Neural crest cell (in vitro differentiated cells): ENCODE results near the gene ZNF8. TPM values are rescaled to one million over a fixed set of nuclear protein-coding genes. Genes with fewer than 3 reads are reported as not detected.
"Not testable (repeated sequence)": the region's sequence is repeated elsewhere in the genome, so short reads cannot be mapped to it uniquely, and the experiment has no call there.

Source experiments
- DNase-seq: peaks from one replicate; pipeline ENCODE4 v3.0.0; 2021; ENCODE audit warnings: low read depth, mixed read lengths, low spot score
- H3K27ac Mint-ChIP-seq: one replicate; pipeline ENCODE4 v1.8.0; 2021; ENCODE audit warnings: mild to moderate bottlenecking, mixed read lengths; ENCODE audit not compliant: unreplicated experiment
- H3K27me3 Mint-ChIP-seq: 2 replicates; pipeline ENCODE4 v1.8.0; 2021; ENCODE audit warnings: low read depth, mild to moderate bottlenecking, mixed read lengths
- H3K36me3 Mint-ChIP-seq: 2 replicates; pipeline ENCODE4 v1.8.0; 2021; ENCODE audit warnings: low read depth, mild to moderate bottlenecking, mixed read lengths
- H3K4me1 Mint-ChIP-seq: 2 replicates; pipeline ENCODE4 v1.8.0; 2021; ENCODE audit warnings: mixed read lengths
- H3K4me3 Mint-ChIP-seq: one replicate; pipeline ENCODE4 v1.8.0; 2021; ENCODE audit warnings: mild to moderate bottlenecking, mixed read lengths
- H3K9me3 Mint-ChIP-seq: 2 replicates; pipeline ENCODE4 v1.8.0; 2021; ENCODE audit warnings: mixed read lengths
- CTCF ChIP-seq: fragments of 200-600 bp; sonication (generic); conservative IDR thresholded peaks from 2 replicates; pipeline ENCODE4 v1.5.0; 2021; ENCODE audit warnings: antibody characterized with exemption, mild to moderate bottlenecking
- total RNA-seq: library from RNA; stranded (reverse); gene quantifications from 2 replicates; pipeline ENCODE4 v1.2.1, GENCODE V29; 2021

ZNF8 gene
- total RNA-seq, 1 donor from 2014 or later, result 20.0 TPM

- DNase-seq, result no peak
- peaks cover 34% of the 10 kb centered on the region for H3K9me3 Mint-ChIP-seq
- H3K27me3 Mint-ChIP-seq, result no peaks in the 10 kb centered on the region
- no peak for TF ChIP-seq CTCF
- H3K27ac Mint-ChIP-seq, result no peak overlapping the region
- peak overlapping the region; percentile 11 for H3K4me3 Mint-ChIP-seq
- H3K36me3 Mint-ChIP-seq, result peaks cover 93% of the 10 kb centered on the region
- no peaks in the 10 kb centered on the region for H3K4me1 Mint-ChIP-seq
Measured at GRCh38 chr19:58252102-58252685, 26.6 kb upstream of the ZNF8 start.

DNA sequence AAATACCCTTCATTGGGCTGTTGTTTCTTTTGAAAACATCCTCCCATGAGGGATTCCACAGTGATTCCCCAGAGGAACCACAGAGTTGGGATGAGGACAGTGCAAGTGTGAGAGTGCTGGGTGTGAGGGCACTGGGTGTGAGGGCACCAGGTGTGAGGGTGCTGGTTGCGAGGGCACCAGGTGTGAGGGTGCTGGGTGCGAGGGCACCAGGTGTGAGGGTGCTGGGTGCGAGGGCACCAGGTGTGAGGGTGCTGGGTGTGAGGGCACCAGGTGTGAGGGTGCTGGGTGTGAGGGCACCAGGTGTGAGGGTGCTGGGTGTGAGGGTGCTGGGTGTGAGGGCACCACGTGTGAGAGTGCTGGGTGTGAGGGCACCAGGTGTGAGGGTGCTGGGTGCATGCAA lies 20.5 kb upstream of the ZNF8 start:
- peak overlapping the region; percentile 25 for H3K4me3 Mint-ChIP-seq
- H3K4me1 Mint-ChIP-seq, DNase-seq, H3K27ac Mint-ChIP-seq: not testable (repeated sequence)
- peaks cover 38% of the 10 kb centered on the region for H3K9me3 Mint-ChIP-seq
- H3K36me3 Mint-ChIP-seq, result peaks cover 95% of the 10 kb centered on the region
- peaks cover 16% of the 10 kb centered on the region for H3K27me3 Mint-ChIP-seq

GRCh38 chr19:58261600-58261967 lies 17.2 kb upstream of the ZNF8 start:
- TF ChIP-seq CTCF, result no peak
- peaks cover 32% of the 10 kb centered on the region for H3K9me3 Mint-ChIP-seq
- H3K27ac Mint-ChIP-seq, result no peak overlapping the region
- no peak for DNase-seq
- no peaks in the 10 kb centered on the region for H3K4me1 Mint-ChIP-seq
- H3K27me3 Mint-ChIP-seq, result peaks cover 18% of the 10 kb centered on the region
- no peak overlapping the region for H3K4me3 Mint-ChIP-seq
- H3K36me3 Mint-ChIP-seq, result peaks cover 87% of the 10 kb centered on the region

GRCh38 chr19:58261968-58262921 lies 16.5 kb upstream of the ZNF8 start:
- no peak for TF ChIP-seq CTCF
- Mint-ChIP-seq H3K27me3 (peaks cover 21% of the 10 kb centered on the region), H3K27ac (peak overlapping the region; percentile 35), H3K36me3 (peaks cover 86% of the 10 kb centered on the region), H3K9me3 (peaks cover 33% of the 10 kb centered on the region), H3K4me3 (peak overlapping the region; percentile 49), H3K4me1 (no peaks in the 10 kb centered on the region)
- DNase-seq, result no peak

- no peaks in the 10 kb centered on the region for H3K4me1 Mint-ChIP-seq
Measured at GRCh38 chr19:58262922-58263296, 15.8 kb upstream of the ZNF8 start.

More at GRCh38 chr19:58262922-58263296, 15.8 kb upstream of the ZNF8 start:
- no peak for DNase-seq
- Mint-ChIP-seq H3K9me3 (peaks cover 27% of the 10 kb centered on the region), H3K4me3 (peak overlapping the region; percentile 31), H3K27ac (peak overlapping the region; percentile 35), H3K36me3 (peaks cover 79% of the 10 kb centered on the region), H3K27me3 (peaks cover 16% of the 10 kb centered on the region)
- no peak for TF ChIP-seq CTCF
